ENCODE data around the gene CPEB4.

The CPEB4 gene

DNA sequence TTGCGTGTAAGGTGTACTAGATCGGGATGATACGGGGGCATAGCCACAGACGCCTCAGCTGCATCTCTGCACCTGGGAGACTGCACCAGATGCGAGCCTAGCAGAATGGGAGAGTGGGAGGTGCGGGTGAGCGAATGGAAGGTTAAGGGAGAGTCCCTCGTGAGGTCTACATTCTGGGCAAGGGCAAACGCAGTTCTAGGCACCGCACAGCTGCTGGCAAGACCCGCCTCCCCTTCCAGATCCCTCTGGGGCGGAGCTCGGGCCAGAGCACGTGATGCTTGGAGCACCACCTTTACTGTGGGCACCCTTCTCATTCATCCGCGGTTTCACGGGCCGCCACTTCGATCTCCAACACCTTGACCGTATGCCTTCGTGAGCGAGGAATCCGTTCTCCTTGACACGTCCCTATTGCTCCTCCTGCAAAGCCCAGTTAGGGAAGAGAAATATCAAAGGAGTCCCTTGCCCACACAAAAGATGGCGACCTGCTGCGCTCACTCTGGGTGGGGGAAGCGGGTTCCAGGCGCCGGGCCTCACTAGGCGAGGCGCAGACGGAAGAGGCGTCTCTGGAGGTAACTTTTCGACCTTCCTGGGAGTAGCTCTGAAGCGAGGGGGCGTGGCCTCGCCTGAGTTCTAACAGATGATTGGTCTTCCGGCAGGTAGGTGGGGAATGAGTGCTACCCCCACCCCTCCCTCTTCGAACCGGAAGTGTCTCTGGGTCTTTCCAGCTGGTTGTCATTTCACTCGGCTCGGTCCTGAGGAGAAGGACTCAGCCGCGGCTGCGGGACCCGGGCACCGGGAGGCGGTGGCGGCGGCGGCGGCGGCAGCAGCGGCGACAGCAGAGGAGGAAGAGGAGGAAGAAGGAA is at the start of gene CPEB4:
TSS of gene CPEB4 (plus strand) at position 740 of the 863 bp plus-strand sequence. CDS start 1,385 bp downstream, outside the sequence.
- DNase-seq = peak; percentile 99

DNA sequence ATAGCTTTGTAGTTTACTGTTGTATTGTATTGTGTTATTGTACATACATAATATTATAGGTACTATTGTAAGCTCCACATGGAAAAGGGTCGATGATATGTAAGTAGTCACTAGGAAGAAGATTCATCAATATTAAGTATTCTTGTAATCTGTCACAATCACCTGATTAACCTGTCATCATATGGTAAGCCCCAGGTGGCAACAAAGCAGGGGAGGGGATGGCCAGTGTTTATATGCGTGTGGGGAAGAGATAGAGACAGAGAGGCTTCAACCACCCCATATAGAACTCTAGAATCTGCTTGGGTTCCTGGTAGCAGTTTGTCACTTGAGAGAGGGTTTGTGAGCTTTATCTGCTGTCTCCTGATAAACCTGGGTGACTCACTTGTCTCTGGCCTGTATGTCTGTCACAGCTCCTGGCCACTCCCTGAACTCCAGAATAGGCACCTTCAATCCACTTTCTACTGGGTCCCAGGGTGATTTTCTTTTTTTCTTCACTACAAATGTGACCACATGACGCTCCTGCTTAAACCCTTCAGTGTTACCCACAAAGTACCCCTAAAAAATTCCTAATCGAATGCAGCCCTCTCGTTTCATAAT is 48.9 kb upstream of the CPEB4 start:
- DNase-seq = no peak

DNA sequence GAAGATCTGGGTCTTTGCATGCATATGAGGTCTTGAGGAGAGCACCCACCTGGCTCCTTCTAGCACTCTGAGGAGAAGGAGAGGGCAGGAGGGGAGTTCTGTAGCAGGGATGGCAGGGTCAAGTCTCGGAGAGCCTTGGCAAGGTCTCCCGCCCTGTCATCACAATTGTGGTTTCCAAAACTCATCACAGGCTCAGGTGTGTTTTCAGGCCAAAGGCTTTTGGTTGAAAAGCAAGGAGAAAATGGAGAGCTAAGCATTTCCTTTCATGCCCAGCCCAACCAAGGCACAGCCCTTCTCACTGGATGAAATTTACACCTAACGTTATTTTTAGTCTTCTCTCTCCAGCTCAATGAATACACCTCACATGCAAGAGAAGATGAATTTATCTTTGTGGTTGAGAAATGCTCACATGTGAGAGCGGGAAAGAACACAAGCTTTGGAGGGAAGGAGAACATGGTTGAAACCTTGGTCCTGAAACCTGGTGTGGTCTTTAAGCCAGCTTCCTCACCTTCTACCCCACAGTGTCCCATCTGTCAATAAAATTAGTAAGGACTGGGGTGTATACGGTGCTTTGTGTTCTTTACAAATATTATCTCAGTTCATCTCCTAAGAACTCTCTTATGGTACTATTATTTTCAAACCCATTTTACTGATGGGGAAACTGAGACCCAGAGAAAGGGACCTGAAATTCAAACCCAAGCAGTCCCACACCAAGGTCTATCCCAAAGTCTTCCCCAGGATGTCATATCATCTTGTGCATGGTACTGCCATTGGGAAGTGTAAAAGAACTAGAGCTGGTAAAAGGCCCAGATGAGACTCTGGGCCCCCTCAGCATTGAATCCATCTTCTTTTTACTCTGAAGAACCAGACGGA is 47.8 kb upstream of the CPEB4 start:
- DNase-seq = no peak

DNA sequence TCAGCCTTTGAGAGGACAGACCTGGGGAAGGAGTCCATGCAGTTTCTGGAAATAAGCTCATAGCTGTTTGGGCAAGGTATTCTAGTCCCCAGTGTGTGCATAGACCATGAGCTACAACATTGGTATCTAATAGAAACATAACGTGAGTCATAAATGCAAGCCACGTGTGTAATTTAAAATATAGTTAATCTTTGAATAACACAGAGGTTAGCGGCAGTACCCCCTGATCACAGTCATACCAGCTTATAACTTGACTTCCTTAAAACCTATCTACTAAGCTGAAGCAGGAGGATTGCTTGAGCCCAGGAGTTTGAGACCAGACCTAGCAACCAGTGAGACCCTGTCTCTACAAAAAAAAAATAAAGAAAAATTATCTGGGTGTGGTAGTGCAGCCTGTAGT is 46.4 kb upstream of the CPEB4 start:
- no peak for DNase-seq

DNA sequence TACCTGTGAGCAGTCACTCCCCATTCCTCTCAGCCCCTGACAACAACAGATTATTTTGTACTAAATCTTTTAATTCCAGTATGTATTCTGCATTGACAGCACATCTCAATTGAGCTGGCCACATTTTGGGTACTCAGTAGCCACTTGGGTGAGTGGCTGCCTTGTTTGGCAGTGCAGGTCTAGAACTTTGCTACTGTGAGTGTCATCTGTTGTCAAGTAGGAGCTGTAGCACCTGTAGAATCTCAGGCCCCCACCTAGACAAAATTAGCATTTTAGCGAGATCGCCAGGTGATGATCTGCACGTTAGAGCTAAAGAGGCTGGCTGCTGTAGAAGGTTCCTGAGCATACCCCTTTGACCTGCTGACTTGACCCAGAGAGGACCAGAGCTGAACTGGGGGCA is 44.4 kb upstream of the CPEB4 start:
- DNase-seq = no peak

DNA sequence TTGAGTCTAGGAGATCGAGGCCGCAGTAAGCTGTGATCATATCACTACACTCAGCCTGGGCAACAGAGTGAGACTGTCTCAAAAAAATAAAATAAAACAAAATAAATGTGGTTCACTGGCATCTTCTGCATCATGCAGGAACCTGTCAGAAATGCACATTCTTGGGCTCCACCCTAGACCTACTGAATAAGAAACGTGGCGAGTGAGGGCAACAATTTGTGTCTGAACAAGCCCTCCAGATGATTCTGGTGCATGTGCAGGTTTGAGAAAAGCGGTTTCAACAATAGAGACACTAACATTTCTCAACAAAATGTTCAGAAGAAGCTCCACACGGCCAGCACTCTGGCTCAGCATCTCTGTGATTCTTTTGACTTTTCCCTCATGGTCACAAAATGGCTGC is 42.8 kb upstream of the CPEB4 start:
- no peak for DNase-seq

DNA sequence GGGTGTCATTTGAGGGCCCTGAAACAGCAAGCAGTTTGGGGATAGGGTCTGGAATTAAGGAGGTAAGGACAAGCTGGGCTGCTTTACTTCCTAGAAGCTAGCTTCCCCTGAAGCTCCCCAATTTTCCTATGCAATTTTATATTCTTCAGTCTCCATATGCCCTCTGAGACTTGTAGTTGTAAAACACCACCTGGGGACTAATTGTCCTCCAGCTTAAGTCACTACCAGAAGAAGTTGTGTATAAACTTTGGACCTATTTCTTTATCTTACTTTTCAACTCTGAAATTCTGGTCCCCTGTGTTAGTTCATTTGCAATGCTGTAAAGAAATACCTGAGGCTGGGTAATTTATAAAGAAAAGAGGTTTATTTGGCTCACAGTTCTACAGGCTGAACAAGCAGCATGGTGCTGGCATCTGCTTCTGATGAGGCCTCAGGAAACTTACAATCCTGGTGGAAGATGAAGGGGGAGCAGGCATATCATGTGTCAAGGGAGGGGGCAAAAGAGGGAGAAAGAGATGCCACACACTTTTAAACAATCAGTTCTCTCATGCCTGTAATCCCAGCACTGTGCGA is 41.1 kb upstream of the CPEB4 start:
- no peak for DNase-seq

DNA sequence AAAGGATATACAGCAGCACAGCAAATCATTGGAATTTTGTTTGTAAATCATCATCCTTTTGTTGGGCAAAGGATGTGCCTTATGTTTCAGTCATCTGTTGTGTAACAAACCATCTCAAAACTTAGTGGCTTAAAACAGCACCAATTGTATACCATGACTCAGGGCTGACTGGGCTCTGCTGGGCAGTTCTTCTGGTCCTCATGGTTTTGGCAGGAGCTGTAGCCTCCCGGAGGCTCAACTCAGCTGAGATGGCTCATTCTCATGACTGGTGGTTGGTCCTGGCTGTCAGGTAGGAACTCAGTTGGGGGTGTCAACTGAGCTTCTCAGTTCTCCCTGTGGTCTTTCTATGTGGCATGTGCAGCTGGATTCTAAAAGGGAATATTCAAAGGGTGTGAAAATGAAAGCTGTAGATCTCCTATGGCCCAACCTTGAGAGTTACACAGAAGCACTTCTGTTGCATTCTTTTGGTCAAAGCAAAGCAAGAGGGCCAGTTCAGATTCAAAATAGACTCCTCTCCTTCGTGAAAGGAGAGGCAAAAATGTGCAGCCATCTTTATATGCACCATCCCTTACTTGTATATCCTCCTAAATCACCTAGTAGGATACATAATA is 39.1 kb upstream of the CPEB4 start:
- no peak for DNase-seq

DNA sequence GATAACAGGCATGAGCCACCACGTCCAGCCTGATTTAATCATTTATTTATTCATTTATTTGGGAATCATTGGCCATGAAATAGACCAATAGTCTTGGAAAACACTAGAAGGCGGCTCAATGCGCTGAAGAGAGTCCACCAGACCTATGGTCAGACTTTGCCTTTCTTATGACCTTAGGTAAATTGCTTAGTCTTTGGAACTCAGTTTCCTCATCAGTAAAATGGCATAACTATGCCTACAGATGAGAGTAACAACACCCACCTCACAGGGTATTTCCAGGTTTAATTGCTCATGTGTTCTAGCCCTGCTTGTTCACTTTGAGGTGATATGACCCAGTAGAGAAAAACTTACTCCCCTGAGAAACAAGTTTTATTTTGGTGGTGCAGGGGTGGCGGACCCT is 38.2 kb upstream of the CPEB4 start:
- DNase-seq = no peak

DNA sequence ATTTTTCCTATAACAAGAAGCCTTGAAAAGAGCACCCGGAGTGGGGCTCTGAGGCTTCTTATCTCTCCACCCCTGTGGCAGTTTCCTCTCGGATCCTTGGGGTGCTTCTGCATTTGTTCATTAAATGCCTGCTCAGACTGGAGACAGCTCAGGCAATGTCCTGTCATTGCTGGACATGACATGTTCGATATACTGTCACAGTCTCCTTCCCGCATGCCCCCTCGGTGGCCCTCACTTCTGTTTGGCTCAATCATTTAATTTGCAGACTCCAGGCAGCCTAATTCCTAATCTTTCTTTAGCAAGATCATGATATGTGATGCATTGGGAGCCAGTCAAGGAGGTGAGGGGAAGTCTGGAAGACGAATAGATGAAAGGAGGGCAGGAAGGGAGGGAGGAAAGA is 37.5 kb upstream of the CPEB4 start:
- no peak for DNase-seq

DNA sequence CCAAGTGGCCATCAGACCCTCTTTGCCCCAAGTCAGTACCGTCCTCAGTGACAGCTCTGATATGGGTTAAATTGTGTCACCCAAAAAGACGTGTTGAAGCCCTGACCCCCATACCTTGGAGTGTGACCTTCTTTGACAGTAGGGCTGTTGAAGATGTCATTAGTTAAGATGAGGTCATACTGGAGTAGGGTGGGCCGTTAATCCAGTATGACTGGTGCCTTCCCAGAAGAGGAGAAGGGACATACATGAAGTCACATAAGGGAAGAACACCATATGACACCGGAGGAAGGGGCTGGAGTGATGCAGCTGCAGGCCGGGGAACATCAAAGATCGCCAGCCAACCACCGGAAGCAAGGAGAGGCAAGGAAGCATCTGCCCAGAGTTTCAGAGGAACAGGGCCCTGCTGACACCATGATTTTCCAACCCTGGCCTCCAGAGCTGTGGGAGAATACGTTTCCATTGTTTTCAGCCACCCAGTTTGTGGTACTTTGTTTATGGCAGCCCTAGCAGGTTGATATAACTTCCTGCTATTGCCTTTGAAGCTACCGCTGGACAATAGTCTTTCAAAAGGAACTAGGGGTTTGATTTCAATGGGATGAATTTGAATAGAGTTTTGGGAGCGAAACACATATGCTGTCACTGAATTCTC is 36.4 kb upstream of the CPEB4 start:
- no peak for DNase-seq

DNA sequence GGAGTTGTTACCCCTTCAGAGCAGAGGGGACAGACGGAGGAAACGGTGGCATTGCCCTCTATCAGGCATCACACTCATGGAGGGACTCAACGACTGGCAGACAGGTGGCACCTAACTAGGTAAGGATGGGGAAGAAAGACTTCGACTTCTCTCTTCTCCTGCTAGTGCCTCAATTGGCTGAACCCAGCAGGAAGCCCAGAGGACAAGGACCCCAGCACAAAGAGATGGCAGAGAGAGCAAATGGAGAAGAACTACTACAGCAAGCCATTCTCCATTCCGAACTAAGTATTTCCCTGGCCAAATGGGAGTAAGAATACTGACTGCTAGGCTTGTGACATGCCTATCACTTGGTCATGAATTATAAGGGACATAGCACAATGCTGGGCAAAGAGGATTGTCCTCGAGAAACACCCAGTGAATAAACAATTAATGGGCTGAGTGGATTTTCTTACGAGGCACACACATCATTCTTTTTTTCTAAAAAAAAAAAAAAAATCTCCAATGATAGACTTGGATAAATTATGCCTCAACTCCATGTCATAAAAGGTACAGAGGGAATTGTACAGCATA is 35.3 kb upstream of the CPEB4 start:
- DNase-seq = no peak

DNA sequence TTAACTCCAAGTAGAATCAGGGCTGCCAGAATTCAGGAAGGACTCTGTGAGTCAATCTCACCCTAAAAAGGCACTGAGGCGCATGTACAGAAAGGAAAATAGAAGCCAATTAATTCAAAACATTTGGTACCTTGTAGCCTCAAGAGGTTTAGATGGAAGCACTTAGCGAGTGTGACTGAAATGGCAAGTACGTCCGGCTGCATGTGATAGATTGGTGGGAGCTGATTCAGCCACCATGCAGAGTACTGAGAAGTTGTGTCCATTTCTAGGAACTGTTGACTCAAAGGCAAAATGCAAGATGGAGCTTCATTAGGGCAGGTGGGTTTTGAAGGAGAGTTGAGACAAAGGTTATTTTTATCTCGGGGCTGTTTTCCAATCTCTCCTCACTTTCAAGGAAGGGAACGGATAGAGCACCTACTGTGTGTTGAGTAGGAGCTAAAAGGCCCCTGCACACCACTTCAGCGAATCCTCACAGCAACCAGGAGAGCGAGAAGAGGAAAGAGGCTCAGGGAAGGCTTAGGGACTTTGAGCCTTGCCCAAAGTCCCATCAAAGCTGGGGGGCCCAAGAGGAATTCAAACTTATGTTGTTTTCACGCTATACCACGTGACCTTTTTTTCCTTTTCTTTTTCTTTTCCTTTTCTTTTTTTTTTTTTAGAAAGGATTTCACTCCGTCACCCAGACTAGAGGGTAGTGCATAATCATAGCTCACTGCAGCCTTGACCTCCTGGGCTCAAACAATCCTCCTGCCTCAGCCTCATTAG is 34.6 kb upstream of the CPEB4 start:
- no peak for DNase-seq

DNA sequence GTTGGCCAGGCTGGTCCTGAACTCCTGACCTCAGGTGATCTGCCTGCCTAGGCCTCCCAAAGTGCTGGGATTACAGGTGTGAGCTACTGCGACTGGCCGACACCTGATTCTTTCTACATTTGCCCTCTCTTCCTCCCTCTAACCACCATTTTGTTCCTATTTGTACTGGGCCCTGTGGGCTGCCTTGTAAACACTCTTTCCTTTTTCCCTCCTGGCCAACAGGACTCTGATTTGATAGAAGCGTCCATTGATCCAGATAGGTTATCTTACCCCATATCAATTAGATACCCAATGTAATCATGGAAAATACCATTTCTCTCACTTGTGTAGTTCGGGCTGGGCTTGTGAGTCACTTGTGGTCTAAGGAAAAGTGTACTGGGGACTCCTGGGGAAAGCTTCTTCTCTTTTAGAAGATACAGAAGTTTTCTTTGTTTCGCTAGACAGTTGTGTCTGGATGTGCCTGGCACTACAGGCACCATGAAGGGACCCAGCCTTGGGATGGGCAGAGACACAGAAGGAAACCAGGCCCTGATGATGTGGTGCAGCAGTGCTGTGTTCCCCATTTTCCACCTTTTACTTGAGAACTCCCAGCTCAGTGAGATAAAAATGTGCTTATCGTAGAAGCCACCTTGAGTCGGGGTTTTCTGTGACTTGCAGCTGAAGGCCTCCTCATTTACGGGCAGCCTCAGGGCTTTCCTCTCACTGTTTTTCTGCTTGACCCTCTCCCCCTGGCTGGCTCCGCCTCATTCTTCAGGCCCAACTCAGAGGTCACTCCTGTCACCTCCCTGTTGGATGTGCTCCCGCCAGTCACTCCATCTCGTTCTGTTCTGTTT is 32.8 kb upstream of the CPEB4 start:
- no peak for DNase-seq

DNA sequence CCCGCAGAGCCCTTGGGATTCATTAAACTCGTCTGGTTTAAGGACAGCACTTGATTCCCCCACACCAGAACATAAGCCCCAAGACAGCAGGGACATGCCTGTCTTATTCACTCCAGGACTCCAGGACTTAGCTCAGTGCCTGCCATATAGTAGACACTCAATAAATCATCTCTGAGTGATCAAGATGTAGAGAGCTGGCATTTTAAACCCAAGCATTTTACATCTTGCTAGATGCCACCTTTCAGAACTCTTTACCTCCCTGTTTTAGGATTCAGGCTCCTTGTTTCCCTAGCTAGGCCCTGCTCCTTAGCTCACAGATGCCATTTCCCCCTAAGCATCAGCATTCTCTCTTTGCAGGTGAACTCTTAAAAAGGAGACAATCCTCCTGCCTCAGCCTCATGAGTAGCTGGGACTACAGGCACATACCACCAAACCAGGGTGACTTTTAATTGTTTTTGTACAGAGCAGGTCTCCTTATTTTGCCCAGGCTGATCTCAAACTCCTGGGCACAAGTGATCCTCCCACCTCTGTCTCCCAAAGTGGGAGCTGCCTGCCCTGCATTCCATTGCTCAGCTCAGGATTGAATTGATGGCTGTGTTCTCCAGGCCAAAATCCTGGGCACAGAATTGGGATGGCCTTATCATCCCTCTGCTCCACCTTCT is 32.0 kb upstream of the CPEB4 start:
- DNase-seq = no peak

DNA sequence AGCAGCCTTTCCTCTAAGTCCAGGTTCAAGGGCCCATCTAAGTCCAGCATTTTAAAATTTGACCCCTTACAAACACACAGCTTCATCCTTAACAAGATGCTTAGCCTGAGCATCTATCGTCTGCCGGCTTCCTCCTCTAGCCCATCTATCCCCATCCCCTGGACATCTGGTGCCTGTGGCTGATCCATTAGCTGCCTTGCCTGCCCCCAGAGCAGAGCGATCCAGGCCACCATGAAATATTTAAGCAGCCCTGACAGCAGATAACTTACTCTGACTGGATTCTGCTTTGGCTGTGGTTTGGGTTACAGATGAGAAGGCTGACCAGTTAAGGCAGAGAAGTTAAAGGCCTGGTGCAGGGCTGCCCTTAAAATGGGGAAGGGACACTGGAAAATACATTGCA is 30.9 kb upstream of the CPEB4 start:
- no peak for DNase-seq

DNA sequence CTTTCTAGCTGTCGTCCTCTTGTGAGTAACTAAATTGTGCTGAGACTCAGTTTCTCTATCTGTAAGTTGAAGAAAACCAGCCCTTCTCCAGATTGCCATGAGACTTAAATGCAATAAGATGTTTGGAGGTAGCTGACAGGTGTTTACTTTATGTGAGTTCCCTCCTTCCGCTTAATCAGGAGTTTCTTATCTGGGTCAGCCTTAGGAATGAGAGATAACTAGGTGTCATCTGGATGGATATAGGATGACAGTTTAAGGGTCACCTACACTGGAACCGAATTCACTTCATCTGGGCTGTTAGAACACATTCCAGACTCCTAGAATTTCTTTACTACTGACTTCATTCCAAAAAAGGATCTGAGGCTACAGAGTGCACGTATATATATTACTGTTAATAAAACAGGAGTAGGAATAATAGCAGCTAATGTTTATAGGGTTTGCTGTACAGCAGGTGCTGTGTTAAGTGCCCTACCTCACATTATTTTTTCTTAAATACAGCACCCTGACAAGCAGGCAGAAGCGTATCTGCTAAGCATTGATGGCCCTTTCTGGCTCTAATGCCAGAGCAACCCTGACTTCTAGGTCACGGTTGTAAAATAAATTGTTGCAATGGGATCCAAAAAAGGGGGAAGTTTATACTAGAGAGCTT is 30.0 kb upstream of the CPEB4 start:
- DNase-seq = no peak

DNA sequence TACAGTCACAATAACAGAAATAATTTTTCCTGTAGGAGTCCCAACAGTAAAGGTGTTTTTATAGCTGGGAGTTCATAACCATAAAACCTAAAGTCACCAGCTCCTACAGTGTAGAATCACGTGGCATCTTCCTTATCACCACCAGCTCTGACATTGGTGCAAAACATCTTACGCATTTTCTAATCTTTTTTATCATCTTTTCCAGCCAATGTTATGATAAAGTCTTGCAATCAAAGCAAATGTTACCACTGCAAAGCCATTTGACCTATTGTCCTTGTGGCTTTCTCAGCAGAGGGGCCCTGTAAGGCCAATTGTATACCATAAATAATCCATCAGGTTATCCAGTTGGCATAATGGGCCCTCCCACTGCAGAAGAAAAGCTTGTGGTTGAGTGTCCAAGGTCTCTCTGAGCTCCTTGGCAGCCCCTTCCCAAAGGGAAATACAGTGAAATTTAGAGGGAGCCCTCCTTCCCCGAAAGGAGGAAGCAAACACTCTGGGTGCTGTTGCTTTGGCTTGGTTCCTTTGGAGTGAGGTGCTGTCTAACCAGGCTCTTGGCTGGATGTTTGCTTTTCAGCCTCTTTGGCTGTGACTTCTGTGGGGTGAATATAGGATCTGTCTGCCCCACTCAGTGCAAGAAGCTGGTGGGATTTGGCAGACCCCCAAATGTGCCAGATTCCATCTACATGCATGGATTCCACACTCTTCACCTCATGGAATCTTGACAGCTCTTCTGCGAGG is 29.3 kb upstream of the CPEB4 start:
- DNase-seq = no peak
